ENCODE measurements around the gene TMEM165.

DNA sequence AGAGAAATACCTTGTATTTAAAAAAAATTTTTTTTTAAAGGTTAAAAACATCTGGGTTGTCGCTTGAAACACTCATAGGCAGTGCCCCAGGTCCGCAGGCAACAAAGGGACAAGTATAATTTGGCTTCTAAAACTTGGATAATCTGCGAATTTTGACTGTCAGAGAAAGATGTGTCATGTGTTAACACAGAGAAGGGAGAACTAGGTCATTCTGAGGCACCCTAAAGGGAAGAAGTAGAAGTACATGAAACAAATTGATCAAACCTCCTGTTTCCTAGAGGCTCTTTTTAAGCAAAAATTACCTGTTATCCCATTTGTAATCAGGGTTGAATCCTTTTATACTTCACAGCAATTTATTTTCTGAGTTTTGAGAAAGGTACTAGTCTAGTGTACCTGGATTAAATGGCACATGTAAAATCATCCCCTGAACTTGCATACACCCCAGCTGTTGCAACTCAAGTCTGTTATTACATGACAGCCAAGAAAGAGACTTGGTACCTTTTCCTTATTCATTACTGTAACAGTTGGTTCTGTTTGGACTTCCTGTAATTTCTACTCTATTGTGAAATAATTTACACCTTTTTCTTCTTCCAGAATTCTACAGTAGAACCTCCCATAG lies 48.0 kb upstream of the TMEM165 start:
- TF ChIP-seq, protein P1, sequence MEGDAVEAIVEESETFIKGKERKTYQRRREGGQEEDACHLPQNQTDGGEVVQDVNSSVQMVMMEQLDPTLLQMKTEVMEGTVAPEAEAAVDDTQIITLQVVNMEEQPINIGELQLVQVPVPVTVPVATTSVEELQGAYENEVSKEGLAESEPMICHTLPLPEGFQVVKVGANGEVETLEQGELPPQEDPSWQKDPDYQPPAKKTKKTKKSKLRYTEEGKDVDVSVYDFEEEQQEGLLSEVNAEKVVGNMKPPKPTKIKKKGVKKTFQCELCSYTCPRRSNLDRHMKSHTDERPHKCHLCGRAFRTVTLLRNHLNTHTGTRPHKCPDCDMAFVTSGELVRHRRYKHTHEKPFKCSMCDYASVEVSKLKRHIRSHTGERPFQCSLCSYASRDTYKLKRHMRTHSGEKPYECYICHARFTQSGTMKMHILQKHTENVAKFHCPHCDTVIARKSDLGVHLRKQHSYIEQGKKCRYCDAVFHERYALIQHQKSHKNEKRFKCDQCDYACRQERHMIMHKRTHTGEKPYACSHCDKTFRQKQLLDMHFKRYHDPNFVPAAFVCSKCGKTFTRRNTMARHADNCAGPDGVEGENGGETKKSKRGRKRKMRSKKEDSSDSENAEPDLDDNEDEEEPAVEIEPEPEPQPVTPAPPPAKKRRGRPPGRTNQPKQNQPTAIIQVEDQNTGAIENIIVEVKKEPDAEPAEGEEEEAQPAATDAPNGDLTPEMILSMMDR (IDR thresholded peaks at IDR 0.05) = peak in 1 of 6 experiments; percentile 7
- no peak for TF ChIP-seq POLR2A (IDR thresholded peaks at IDR 0.05)

Measured in adrenal gland (tissue), 5 donors.